AG04449 (cell line): ENCODE results near the gene CHCHD6.

Experiments
- CTCF ChIA-PET: fragments of 350-600 bp; formaldehyde crosslinking; extraction: SDS; loops from one replicate; lab custom pipeline; 2021; ENCODE audit warnings: antibody characterized with exemption; lab: Yijun Ruan, JAX
- POLR2A ChIA-PET: fragments of 400-600, 350-600 bp; formaldehyde crosslinking; extraction: SDS; loops from one replicate; lab custom pipeline; 2020; ENCODE audit warnings: antibody characterized with exemption, inconsistent platforms; lab: Yijun Ruan, JAX
- DNase-seq: peaks from one replicate; pipeline ENCODE4 v3.0.0-alpha.2; 2010; ENCODE audit warnings: low read depth, low spot score
- H3K4me3 ChIP-seq: 2 replicates; pipeline ENCODE4 v1.5.1; 2011; ENCODE audit warnings: low read depth, mild to moderate bottlenecking, control low read depth, low read length
- CTCF ChIP-seq: IDR thresholded peaks from one replicate; pipeline ENCODE4 v1.5.1; 2011; ENCODE audit warnings: mild to moderate bottlenecking, moderate library complexity, low read length, control low read depth, inconsistent platforms; ENCODE audit not compliant: insufficient read depth; ENCODE audit errors: missing control alignments

CHCHD6 gene

GRCh38 chr3:126706631-126707030 is 2.6 kb downstream of the CHCHD6 start:
- H3K4me3 ChIP-seq = no peak overlapping the region
- ChIA-PET CTCF (interaction anchor here (1.2 to 1.5 kb wide), 2 partner anchors 29 to 263 kb away, joined by 3 to 5 read pairs; no protein-coding TSS in a partner anchor), POLR2A (no interaction called here)
- DNase-seq = peak; percentile 24
- TF ChIP-seq CTCF = no peak

GRCh38 chr3:126711121-126711760 is 7.2 kb downstream of the CHCHD6 start:
- ChIA-PET POLR2A (interaction anchor here (0.6 kb wide), 1 partner anchor 20 kb away, joined by 4 read pairs; no protein-coding TSS in a partner anchor), CTCF (interaction anchor here (1.3 kb wide), 1 partner anchor 32 kb away, joined by 5 read pairs; no protein-coding TSS in a partner anchor)
- no peak for TF ChIP-seq CTCF
- no peak overlapping the region for H3K4me3 ChIP-seq
- DNase-seq = peak; percentile 53

GRCh38 chr3:126713199-126713598 is 9.2 kb downstream of the CHCHD6 start:
- DNase-seq = no peak
- ChIA-PET CTCF (interaction anchor here (1.0 to 1.5 kb wide), 3 partner anchors 9 to 33 kb away, joined by 3 to 5 read pairs (median 4); partner anchors contain the start of gene CHCHD6), POLR2A (no interaction called here)
- TF ChIP-seq CTCF = no peak
- H3K4me3 ChIP-seq = no peak overlapping the region

- H3K4me3 ChIP-seq = no peak overlapping the region
- no peak for DNase-seq
- TF ChIP-seq CTCF = no peak
- ChIA-PET CTCF (interaction anchor here (0.7 to 1.0 kb wide), 2 partner anchors 35 to 37 kb away, joined by 3 read pairs; no protein-coding TSS in a partner anchor), POLR2A (no interaction called here)
Observed at GRCh38 chr3:126714276-126714900, 10.3 kb downstream of the CHCHD6 start.

GRCh38 chr3:126714921-126715320 is 10.9 kb downstream of the CHCHD6 start:
- CTCF ChIA-PET = interaction anchor here (0.7 to 2.0 kb wide), 3 partner anchors 35 to 38 kb away, joined by 3 to 5 read pairs (median 3); no protein-coding TSS in a partner anchor

More at GRCh38 chr3:126714921-126715320, 10.9 kb downstream of the CHCHD6 start:
- DNase-seq = no peak
- no peak for TF ChIP-seq CTCF
- POLR2A ChIA-PET = no interaction called here
- no peak overlapping the region for H3K4me3 ChIP-seq
